ENCODE data around the gene KYNU. TPM values are rescaled to one million over a fixed set of nuclear protein-coding genes. Genes with fewer than 3 reads are reported as not detected.
A peak's percentile ranks its signal among the peaks of the same experiment; 100 is the strongest.

The KYNU gene
- total RNA-seq, 6 experiments from 2014 or later: 37.0 to 47.5 (median 40.7) TPM

DNA sequence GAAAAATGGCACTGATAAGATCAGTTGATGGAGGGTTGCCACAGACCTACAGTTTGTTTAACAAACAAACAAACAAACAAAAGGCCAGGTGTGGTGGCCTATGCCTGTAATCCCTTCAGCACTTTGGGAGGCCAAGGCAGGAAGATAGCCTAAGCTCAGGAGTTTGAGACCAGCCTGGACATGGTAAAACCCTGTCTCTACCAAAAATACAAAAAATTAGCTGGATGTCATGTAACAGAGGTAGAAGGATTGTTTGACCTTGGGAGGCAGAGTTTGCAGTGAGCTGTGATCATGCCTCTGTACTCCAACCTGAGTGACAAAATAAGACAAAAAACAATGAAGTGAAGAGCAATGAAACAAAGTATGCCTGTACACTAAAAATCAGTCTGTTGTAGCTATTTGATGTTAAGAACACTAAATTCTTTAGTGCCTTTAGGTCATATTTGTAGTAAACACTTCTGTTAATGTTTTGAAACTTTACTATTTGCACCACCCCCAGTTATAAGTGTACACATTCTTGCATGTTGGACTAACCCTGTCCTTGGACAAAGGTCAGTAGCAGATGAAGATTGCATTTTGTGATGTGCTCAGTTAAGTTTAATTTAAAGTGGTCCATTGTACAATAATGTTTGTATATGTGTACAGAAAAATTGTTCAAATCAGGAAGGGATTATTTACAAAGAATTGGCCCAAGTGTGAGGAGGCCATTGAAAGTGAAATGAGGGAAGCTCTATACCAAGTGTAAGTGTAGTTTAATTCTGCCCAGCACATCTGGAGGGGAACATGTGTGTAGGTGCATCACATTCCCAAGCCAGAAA is 73.9 kb downstream of the KYNU start:
- ATAC-seq (peak; percentile 76 to 91 (median 82)), DNase-seq (no peak)
- peaks cover 0 to 13% (median 0%) of the 10 kb centered on the region in 4 donors for H3K36me3 ChIP-seq
- no peak overlapping the region for H3K4me3 ChIP-seq
- H3K27me3 ChIP-seq: no peaks in the 10 kb centered on the region
- no peaks in the 10 kb centered on the region for H3K9me3 ChIP-seq
- peaks cover 0 to 15% (median 7%) of the 10 kb centered on the region in 4 donors for H3K4me1 ChIP-seq
- intact Hi-C loops (cut with DNase I): no loop called here
- H3K27ac ChIP-seq: peak overlapping the region in 1 of 3 donors; percentile 44
- TF ChIP-seq, protein P1, sequence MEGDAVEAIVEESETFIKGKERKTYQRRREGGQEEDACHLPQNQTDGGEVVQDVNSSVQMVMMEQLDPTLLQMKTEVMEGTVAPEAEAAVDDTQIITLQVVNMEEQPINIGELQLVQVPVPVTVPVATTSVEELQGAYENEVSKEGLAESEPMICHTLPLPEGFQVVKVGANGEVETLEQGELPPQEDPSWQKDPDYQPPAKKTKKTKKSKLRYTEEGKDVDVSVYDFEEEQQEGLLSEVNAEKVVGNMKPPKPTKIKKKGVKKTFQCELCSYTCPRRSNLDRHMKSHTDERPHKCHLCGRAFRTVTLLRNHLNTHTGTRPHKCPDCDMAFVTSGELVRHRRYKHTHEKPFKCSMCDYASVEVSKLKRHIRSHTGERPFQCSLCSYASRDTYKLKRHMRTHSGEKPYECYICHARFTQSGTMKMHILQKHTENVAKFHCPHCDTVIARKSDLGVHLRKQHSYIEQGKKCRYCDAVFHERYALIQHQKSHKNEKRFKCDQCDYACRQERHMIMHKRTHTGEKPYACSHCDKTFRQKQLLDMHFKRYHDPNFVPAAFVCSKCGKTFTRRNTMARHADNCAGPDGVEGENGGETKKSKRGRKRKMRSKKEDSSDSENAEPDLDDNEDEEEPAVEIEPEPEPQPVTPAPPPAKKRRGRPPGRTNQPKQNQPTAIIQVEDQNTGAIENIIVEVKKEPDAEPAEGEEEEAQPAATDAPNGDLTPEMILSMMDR (IDR thresholded peaks at IDR 0.05): no peak
- no peak for TF ChIP-seq POLR2A (IDR thresholded peaks at IDR 0.05)

DNA sequence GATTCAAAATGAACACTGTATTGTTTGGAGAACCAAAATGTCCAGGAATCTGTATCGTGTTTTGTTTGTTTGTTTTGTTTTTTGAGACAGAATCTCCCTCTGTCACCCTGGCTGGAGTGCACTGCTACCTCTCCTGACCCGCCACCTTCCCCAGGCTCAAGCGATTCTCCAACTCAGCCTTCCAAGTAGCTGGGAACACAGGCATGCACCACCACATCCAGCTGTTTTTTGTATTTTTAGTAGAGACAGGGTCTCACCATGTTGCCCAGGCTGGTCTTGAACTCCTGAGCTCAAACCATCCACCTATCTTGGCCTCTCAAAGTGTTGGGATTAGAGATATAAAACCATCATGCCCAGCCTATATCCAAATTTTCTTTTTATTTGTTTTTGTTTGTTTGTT is 74.6 kb downstream of the KYNU start:
- peak in 2 of 4 donors; percentile 15 to 25 for ATAC-seq
- peaks cover 0 to 13% (median 0%) of the 10 kb centered on the region in 4 donors for H3K36me3 ChIP-seq
- 80% methylated on average over 3 of the region's 3 CpGs for WGBS (ENCODE audit: insufficient coverage, low coverage, low lambda C conversion rate, missing lambda C conversion rate)
- H3K27me3 ChIP-seq: no peaks in the 10 kb centered on the region
- TF ChIP-seq POLR2A (IDR thresholded peaks at IDR 0.05): no peak
- TF ChIP-seq, protein P1 (IDR thresholded peaks at IDR 0.05): no peak
- no peak overlapping the region for H3K4me3 ChIP-seq
- no peaks in the 10 kb centered on the region for H3K9me3 ChIP-seq
- no peak for DNase-seq
- H3K4me1 ChIP-seq: peaks cover 0 to 15% (median 7%) of the 10 kb centered on the region in 4 donors
- no peak overlapping the region for H3K27ac ChIP-seq
- intact Hi-C loops (cut with DNase I): no loop called here

GRCh38 chr2:142952793-142953494 is 75.5 kb downstream of the KYNU start:
- Histone ChIP-seq H3K27me3 (no peaks in the 10 kb centered on the region), H3K4me1 (peaks cover 0 to 15% (median 7%) of the 10 kb centered on the region in 4 donors), H3K4me3 (no peak overlapping the region), H3K9me3 (no peaks in the 10 kb centered on the region), H3K36me3 (peaks cover 0 to 7% (median under 1%) of the 10 kb centered on the region in 4 donors), H3K27ac (no peak overlapping the region)
- TF ChIP-seq POLR2A (IDR thresholded peaks at IDR 0.05): no peak
- WGBS (ENCODE audit: insufficient coverage, low coverage, low lambda C conversion rate, missing lambda C conversion rate): 66% methylated on average over 6 of the region's 6 CpGs
- no peak for DNase-seq
- ATAC-seq: no peak
- intact Hi-C loops (cut with DNase I): no loop called here

- 50% methylated on average over 1 of the region's 1 CpG for WGBS (ENCODE audit: insufficient coverage, low coverage, low lambda C conversion rate, missing lambda C conversion rate)
These were observed 77.0 kb downstream of the KYNU start for GRCh38 chr2:142954493-142954892.

More at GRCh38 chr2:142954493-142954892, 77.0 kb downstream of the KYNU start:
- Histone ChIP-seq H3K36me3 (peaks cover 0 to 7% (median 1%) of the 10 kb centered on the region in 4 donors), H3K9me3 (no peaks in the 10 kb centered on the region), H3K27me3 (no peaks in the 10 kb centered on the region), H3K4me1 (peaks cover 0 to 15% (median 7%) of the 10 kb centered on the region in 4 donors), H3K4me3 (no peak overlapping the region), H3K27ac (no peak overlapping the region)
- intact Hi-C loops (cut with DNase I): no loop called here
- DNase-seq (no peak), ATAC-seq (no peak)
- TF ChIP-seq, protein P1 (IDR thresholded peaks at IDR 0.05): no peak
- TF ChIP-seq POLR2A (IDR thresholded peaks at IDR 0.05): no peak
